CD4-positive, alpha-beta T cell treated with Interleukin-21 for 1 hour (primary cell): Measurements from ENCODE around the gene NLRP5.
"Not testable (repeated sequence)": the region's sequence is repeated elsewhere in the genome, so short reads cannot be mapped to it uniquely, and the experiment has no call there.

Source experiments
- DNase-seq: peaks from one replicate; pipeline ENCODE4 v3.0.0-alpha.2; 2020

The NLRP5 gene

GRCh38 chr19:56099638-56100539, 113.3 kb downstream of the NLRP5 start:
- DNase-seq: no peak

- DNase-seq: no peak
These were observed 114.5 kb downstream of the NLRP5 start for GRCh38 chr19:56101095-56101494.

- DNase-seq: no peak
These were observed 115.4 kb downstream of the NLRP5 start for GRCh38 chr19:56101746-56102535.

- DNase-seq: no peak
These were observed 116.5 kb downstream of the NLRP5 start for GRCh38 chr19:56103027-56103614.

- DNase-seq: no peak
These were observed 117.8 kb downstream of the NLRP5 start for GRCh38 chr19:56104423-56104822.

GRCh38 chr19:56105090-56105701, 118.6 kb downstream of the NLRP5 start:
- peak; percentile 48 for DNase-seq

- not testable (repeated sequence) for DNase-seq
These were observed 119.3 kb downstream of the NLRP5 start for GRCh38 chr19:56105831-56106396.

- no peak for DNase-seq
These were observed 119.8 kb downstream of the NLRP5 start for GRCh38 chr19:56106397-56106849.

- DNase-seq: no peak
These were observed 120.4 kb downstream of the NLRP5 start for GRCh38 chr19:56106993-56107392.

GRCh38 chr19:56107626-56108351, 121.2 kb downstream of the NLRP5 start:
- DNase-seq: no peak

- no peak for DNase-seq
These were observed 122.0 kb downstream of the NLRP5 start for GRCh38 chr19:56108447-56109195.

GRCh38 chr19:56109226-56109625, 122.7 kb downstream of the NLRP5 start:
- DNase-seq: no peak

- no peak for DNase-seq
These were observed 124.2 kb downstream of the NLRP5 start for GRCh38 chr19:56110515-56111448.
